NCI-H2227 (cell line): ENCODE results near the gene KYNU.
"Not testable (repeated sequence)": the region's sequence is repeated elsewhere in the genome, so short reads cannot be mapped to it uniquely, and the experiment has no call there.

Experiments
- DNase-seq: peaks from one replicate; lab custom pipeline; 2025; ENCODE audit not compliant: unreplicated experiment; lab: John Stamatoyannopoulos, UW

KYNU gene

DNA sequence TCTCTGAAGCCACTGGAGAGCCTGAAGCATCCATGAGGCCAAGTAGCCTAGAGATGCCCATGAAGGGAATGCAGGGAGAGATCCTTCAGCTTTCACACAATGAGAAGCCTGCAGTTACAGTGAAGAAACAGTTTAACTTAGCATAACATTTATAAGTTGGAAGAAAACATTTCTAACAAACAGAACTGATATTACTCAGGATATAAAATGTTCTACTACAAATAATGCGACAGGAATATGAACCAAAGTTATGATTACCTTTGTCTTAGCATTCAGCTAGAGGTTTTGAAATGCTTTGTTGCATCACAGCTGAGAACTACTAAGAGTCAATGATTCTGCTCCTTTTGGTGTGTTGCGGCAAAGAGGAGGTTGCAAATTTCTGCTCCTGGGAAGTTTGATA, 6.9 kb upstream of the KYNU start:
- DNase-seq: no peak

GRCh38 chr2:142871396-142871795, 6.1 kb upstream of the KYNU start:
- no peak for DNase-seq

DNA sequence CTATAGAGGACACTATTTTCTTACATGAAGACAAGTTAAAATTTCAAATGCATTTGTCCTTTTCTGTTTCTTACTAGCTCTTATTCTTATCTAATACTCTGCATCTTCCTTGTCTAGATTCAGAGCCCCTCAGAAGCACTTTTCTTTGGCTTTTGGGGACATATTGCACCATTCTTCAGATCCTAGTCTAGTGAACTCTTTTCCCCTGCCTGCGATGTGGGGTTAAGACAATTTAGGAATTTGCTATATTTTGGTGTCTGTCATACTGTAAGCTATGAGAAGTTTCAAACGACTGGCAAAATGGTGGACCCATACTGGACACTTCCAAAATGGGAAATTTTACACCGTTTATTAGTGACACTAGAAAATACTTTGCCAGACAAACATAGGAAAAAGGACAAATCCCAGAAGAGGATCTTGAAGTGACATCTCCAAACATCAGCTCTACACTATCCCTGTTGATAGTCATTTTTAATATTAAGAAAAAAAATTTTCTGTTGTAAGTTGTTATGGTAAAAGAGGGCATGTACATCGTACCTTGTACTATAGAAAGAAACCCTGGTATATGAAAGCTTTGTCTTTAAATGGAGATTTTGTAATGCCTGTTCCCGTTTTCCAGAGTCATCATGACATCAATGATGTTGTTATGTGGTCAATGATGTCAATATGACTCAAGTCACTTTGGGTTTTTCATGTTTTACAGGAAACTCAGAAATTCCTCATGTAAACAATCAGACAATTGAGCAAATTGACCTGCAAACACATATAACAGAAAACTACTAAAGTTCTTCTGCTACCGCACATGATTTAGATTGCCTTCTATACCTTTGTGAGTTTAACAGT, 4.4 kb upstream of the KYNU start:
- no peak for DNase-seq

GRCh38 chr2:142873831-142874287, 3.6 kb upstream of the KYNU start:
- no peak for DNase-seq

DNA sequence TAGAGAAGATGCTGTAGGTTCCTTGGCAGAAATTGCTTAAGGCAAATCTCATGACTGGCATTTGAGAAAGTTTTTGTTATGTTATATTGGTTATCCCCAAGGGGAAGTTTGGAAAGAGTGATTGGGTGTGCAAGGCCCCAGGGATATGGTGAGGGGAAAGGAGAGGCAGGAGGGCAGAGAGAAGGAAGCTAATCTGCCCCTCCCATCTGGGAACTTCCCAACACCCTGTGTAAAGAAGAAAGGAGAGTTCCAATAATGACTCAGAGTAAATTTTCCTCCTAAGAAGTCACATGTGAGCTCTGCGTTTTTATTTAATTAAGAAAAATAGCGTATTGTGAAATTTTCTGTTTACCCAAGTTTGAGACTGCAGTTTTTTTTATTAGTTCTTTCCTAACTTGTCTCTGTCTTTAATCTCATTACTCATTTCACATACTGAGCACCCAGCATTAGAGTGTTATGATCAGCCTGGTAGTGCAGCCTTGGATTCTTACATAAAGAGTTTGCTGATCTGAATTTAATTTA, 3.1 kb upstream of the KYNU start:
- no peak for DNase-seq

DNA sequence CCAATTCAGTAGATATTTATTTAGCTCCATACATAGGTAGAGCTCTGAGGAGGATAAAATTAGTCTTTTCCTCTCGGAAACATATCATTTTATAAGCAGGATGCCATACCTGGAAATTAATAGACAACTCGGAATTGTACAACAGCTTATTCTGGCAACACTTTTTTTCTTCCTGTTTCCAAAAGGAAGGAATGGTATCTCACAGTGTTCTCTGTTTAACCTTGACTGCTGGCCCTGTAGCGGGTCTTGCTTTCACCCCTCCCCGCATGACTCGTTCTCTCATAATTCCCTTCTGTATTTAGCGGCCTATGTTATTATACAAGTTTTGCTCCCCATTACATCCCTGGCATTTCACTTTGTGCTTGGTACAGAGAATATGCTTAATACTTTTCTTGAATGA, 2.5 kb upstream of the KYNU start:
- no peak for DNase-seq

DNA sequence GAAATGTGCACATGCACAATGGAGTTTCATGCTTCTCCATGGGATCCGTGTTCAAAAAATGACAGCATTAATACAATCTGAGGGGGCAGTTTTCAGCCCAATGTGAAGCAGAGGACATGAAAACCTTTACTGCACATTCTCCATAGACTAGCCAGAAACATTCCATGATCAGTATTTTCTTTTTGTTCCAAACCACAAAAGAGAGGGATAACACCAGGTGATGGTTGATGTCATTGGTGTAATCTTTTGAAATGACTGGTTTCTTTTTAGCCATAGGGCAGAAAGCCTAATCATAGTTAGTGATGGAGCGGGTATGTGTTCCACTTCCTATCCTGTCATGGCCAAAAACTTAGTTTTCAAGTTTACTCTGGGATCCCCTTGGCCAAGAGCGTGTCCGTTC, 1.8 kb upstream of the KYNU start:
- no peak for DNase-seq

DNA sequence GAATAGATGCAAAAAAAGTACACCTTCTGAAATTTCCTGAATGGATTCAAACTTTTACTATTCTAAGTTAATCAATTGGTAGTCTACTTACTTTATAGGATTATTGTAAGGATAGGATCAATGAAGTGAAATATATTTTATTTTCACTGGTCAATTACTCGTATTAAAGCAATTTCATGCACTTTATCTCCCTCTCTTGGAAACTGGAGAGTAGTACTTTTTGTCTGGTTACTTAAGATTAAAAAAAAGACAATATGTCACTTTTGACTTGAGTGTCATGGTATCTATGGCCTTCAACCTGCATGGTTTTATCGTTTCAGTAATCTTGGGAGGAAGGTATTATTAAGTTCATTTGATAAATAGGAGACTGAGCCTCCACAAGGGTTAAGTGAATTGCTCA, 1.0 kb upstream of the KYNU start:
- no peak for DNase-seq

- no peak for DNase-seq
Measured at GRCh38 chr2:142878031-142878678, 691 bp downstream of the KYNU start.

- no peak for DNase-seq
Measured at GRCh38 chr2:142879151-142879550, 1.7 kb downstream of the KYNU start.

DNA sequence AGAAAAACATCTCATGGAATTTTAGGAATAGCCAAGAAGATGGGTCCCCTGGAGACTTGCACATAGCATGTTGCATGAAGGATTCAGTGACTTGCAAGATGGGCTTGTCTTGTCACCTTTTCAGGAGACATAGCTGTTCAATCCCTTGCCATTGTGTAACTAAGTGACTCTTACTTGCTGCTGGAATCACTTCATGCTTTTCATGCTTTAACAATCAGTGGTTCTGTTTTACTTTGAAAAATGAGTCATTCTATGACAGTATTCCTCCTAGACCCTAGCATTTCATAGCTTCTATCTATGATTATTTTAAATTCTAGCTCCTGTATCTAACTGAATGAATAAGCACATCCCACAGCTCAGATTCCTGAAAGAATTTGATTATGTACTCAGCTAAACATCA, 2.8 kb downstream of the KYNU start:
- no peak for DNase-seq

DNA sequence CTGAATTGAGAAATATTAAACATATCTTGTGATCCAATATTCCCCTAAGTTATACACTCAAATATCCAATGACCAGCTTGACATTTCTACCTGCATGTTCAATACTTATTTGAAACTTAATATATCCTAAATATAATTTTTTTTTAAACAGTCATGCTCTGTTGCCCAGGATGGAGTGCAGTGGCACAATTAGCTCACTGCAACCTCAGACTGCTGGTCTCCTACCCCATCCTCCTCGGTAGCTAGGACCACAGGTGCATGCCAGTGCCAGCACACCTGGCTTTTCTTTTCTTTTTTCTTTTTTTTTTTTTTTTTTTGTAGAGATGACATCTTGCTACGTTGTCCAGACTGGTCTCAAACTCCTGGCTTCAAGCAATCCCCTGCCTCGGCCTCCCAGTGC, 4.2 kb downstream of the KYNU start:
- no peak for DNase-seq

- DNase-seq: not testable (repeated sequence)
Measured at GRCh38 chr2:142882500-142882899, 5.0 kb downstream of the KYNU start.

- no peak for DNase-seq
Measured at GRCh38 chr2:142883526-142883925, 6.1 kb downstream of the KYNU start.

DNA sequence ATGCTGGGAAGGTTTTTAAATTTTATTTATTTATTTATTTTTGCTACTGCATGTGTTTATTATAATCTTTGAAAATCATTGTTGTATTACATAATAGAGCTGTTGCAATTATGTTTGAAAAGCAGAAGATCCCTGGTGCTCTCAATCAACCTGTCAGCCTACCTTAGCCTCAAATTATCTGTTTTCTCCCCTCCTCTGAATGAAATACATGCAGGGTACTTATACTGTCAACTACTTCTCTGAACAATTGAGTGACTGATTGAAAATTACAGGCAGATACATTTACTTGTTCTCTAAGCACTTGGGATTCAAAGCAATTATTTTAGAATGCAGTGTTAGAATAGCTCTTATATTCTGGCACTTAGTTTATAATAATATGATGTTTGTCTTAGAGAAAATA, 8.1 kb downstream of the KYNU start:
- no peak for DNase-seq

DNA sequence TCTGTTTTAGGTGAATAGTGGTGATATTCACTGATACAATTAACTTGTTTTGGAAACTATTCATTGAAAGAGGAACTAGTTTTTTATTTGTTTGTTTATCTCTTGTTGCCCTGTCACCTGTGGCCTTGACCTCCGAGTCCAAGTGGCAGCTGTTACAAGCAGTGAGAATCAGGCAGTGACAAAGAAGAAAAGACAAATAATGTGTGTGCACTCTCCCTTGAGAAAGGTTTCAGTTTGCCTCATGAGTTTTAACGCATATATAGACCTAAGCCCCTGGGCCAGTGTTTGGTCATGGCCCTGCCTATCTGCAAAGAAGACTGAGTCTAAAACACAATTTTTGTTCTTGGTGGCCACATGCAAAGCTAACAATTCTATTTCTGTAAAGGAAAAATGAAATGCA, 15.3 kb downstream of the KYNU start:
- DNase-seq: no peak

DNA sequence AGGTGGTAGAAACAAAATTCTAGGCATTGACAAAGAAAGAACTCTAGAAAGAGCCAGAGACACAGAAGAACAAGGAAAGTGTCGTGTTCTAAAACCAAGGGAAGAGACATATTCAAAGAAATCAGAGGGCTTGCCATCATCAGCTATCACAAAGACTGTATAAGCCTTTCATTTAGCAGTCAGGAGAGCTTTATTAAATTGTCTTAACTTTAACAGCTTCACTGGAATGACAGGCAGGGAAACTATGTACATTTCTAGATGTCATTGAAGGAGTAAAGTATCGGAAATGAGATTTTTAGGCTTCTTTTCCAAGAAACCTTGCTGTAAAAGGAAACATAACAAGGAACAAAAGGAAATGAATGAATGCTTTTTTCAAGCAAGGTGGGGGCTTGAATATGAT, 15.8 kb downstream of the KYNU start:
- DNase-seq: no peak

GRCh38 chr2:142897807-142898206, 20.3 kb downstream of the KYNU start:
- DNase-seq: no peak

DNA sequence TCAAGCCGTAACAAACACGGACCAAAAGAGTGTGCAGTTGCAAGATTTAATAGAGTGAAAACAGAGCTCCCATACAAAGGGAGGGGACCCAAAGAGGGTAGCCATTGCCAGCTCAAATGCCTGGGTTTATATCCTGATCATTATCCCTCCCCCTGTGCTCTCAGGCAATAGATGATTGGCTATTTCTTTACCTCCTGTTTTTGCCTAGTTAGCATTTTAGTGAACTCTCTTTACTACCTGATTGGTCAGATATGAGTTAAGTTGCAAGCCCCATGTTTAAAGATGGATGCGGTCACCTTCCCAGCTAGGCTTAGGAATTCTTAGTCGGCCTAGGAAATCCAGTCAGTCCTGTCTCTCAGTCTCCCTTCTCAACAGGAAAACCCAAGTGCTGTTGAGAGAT, 22.9 kb downstream of the KYNU start:
- DNase-seq: not testable (repeated sequence)

DNA sequence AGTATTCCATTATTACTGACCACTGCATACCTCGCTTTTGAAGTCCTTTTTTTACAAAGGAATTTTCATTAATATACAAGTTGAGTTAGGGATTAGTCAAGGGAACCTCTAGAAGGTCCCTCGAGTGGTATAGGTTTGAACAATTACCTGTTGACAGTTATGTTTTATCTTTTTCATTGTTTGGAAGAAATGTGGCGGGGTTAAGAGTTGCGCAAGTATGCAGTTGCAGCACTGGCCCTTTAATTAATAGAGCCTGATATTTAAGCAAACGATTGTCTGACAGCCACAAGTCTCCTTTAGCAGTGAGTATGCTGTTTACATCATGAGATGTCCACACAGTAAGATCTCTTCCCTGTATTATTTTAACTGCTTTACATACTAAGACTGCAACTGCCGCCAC, 24.3 kb downstream of the KYNU start:
- DNase-seq: no peak

DNA sequence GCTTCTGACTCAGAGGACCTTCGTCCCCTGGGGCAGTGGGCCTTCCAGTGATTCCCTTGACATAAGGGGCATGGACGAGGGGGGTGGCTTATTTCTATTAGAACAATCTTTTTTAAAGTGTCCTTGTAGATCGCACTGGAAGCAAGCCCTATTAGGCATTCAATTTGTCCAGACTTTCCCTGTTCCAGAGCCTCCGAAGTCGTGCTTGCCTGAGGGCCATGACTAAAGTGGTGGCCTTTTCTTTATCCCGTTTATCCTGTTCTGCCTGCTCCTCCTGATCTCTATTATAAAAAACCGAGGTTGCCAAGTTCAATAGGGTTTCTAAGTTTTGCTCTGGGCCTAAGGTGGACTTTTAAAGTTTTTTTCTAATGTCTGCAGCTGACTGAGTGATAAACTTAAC, 26.3 kb downstream of the KYNU start:
- DNase-seq: not testable (repeated sequence)

DNA sequence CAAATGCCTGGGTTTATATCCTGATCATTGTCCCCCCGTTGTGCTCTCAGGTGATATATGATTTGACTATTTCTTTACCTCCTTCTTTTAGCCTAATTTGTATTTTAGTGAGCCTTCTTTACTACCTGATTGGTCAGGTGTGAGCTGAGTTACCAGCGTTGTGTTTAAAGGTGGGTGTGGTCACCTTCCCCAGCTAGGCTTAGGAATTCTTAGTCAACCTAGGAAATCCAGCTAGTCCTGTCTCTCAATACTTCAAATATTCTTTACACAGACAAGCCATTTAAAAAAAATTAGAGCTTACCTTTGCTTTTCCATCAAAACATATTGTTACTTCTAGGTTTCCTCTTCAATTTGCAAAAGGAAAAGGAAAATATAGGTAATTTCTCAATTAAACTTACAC, 30.2 kb downstream of the KYNU start:
- no peak for DNase-seq
